A673 (cell line): ENCODE results near the gene CCNI. TPM values are rescaled to one million over a fixed set of nuclear protein-coding genes. Genes with fewer than 3 reads are reported as not detected.

Source experiments
- Bru-seq: library from RNA; stranded (reverse); fragments of 400-500 nt; gene quantifications from one replicate; lab custom pipeline; 2021; lab: Mats Ljungman, UMichigan
- BruChase-seq, 2 experiments: library from RNA; stranded (reverse); fragments of 400-500 nt; gene quantifications; one replicate each; lab custom pipeline; 2021; lab: Mats Ljungman, UMichigan
- BruUV-seq: library from RNA; stranded (reverse); fragments of 400-500 nt; replicated peaks from 2 replicates; lab custom pipeline; 2021; lab: Mats Ljungman, UMichigan
- CTCF ChIA-PET: fragments of 300-600 bp; sonication (Branson Sonifier 250); formaldehyde crosslinking; loops from one replicate; lab custom pipeline; 2022; ENCODE audit warnings: antibody characterized with exemption; lab: Charles Lee
- POLR2A ChIA-PET: fragments of 300-600 bp; sonication (Branson Sonifier 250); formaldehyde crosslinking; loops from one replicate; lab custom pipeline; 2022; ENCODE audit warnings: antibody characterized with exemption; ENCODE audit not compliant: low non-redundant PET; lab: Charles Lee
- DNase-seq: peaks from one replicate; pipeline ENCODE4 v3.0.0-alpha.2; 2015; ENCODE audit warnings: low spot score
- H3K27ac ChIP-seq: fragments of 200-600 bp; sonication (generic); 2 replicates; pipeline ENCODE4 v1.5.1; 2016; ENCODE audit warnings: mixed run types, low read depth, mild to moderate bottlenecking, mixed read lengths, antibody characterized with exemption, low read length; ENCODE audit not compliant: poor library complexity, severe bottlenecking
- H3K27me3 ChIP-seq: fragments of 200-600 bp; sonication (generic); replicated peaks from 2 replicates; pipeline ENCODE4 v1.6.1; 2017; ENCODE audit warnings: mixed run types, low read depth, mild to moderate bottlenecking, mixed read lengths, antibody characterized with exemption, low read length; ENCODE audit not compliant: insufficient read depth, poor library complexity
- H3K36me3 ChIP-seq: fragments of 200-600 bp; sonication (generic); 2 replicates; pipeline ENCODE4 v1.6.1; 2016; ENCODE audit warnings: mixed run types, mild to moderate bottlenecking, mixed read lengths, antibody characterized with exemption, low read length; ENCODE audit not compliant: insufficient read depth, poor library complexity, severe bottlenecking
- H3K4me1 ChIP-seq: fragments of 200-600 bp; sonication (generic); 2 replicates; pipeline ENCODE4 v1.6.1; 2017; ENCODE audit warnings: mixed run types, mild to moderate bottlenecking, mixed read lengths, antibody characterized with exemption, low read length; ENCODE audit not compliant: insufficient read depth, poor library complexity, severe bottlenecking
- H3K4me3 ChIP-seq: fragments of 200-600 bp; sonication (generic); 2 replicates; pipeline ENCODE4 v1.5.1; 2016; ENCODE audit warnings: low read depth, mixed run types, mild to moderate bottlenecking, mixed read lengths, low read length; ENCODE audit not compliant: poor library complexity, severe bottlenecking
- H3K9me3 ChIP-seq: fragments of 200-600 bp; sonication (generic); 2 replicates; pipeline ENCODE4 v1.6.1; 2016; ENCODE audit warnings: mixed run types, low read depth, mild to moderate bottlenecking, mixed read lengths, antibody characterized with exemption, low read length; ENCODE audit not compliant: poor library complexity, severe bottlenecking
- EZH2 ChIP-seq: fragments of 200-600 bp; sonication (generic); IDR thresholded peaks from 2 replicates; pipeline ENCODE4 v1.6.1; 2017; ENCODE audit warnings: borderline replicate concordance, low read depth, mild to moderate bottlenecking, mixed read lengths, antibody characterized with exemption, low read length; ENCODE audit not compliant: poor library complexity, severe bottlenecking
- intact Hi-C: fragments of 100-400 bp; cut with micrococcal nuclease; formaldehyde crosslinking; loops from one replicate; pipeline ENCODE4 v1.10.0; 2022; ENCODE audit not compliant: unreplicated experiment
- long read RNA-seq: library from polyadenylated mRNA; stranded (forward); transcript quantifications from one replicate; pipeline ENCODE4 v2.0.0, GENCODE V29; 2022
- total RNA-seq: library from RNA; stranded (reverse); gene quantifications from 2 replicates; pipeline ENCODE4 v1.2.3, GENCODE V29; 2021
- TF ChIP-seq, protein P1 (sequence below): fragments of 300-800, 200-600 bp; sonication (generic); conservative IDR thresholded peaks from 2 replicates; pipeline ENCODE4 v1.5.1; 2017; ENCODE audit warnings: low read depth, mild to moderate bottlenecking, antibody characterized with exemption, low read length, moderate library complexity, mixed read lengths

CCNI gene, protein sequence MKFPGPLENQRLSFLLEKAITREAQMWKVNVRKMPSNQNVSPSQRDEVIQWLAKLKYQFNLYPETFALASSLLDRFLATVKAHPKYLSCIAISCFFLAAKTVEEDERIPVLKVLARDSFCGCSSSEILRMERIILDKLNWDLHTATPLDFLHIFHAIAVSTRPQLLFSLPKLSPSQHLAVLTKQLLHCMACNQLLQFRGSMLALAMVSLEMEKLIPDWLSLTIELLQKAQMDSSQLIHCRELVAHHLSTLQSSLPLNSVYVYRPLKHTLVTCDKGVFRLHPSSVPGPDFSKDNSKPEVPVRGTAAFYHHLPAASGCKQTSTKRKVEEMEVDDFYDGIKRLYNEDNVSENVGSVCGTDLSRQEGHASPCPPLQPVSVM
- total RNA-seq (133 and 134 TPM in 2 replicates), Bru-seq, nascent RNA (percentile 88 among the genes with signal in this experiment), BruChase-seq, experiment 1, labeled RNA remaining after a 2-hour chase (percentile 87 among the genes with signal in this experiment), BruChase-seq, experiment 2, labeled RNA remaining after a 6-hour chase (percentile 92 among the genes with signal in this experiment)
- long read RNA-seq, transcript CCNI-201 (7 exons, 2,772 nt): major isoform, 73 of 94 reads
- long read RNA-seq, partial matches to known transcripts: 4 of 94 reads
- long read RNA-seq, other reads (novel, unspliced or antisense): 17 of 94 reads

DNA sequence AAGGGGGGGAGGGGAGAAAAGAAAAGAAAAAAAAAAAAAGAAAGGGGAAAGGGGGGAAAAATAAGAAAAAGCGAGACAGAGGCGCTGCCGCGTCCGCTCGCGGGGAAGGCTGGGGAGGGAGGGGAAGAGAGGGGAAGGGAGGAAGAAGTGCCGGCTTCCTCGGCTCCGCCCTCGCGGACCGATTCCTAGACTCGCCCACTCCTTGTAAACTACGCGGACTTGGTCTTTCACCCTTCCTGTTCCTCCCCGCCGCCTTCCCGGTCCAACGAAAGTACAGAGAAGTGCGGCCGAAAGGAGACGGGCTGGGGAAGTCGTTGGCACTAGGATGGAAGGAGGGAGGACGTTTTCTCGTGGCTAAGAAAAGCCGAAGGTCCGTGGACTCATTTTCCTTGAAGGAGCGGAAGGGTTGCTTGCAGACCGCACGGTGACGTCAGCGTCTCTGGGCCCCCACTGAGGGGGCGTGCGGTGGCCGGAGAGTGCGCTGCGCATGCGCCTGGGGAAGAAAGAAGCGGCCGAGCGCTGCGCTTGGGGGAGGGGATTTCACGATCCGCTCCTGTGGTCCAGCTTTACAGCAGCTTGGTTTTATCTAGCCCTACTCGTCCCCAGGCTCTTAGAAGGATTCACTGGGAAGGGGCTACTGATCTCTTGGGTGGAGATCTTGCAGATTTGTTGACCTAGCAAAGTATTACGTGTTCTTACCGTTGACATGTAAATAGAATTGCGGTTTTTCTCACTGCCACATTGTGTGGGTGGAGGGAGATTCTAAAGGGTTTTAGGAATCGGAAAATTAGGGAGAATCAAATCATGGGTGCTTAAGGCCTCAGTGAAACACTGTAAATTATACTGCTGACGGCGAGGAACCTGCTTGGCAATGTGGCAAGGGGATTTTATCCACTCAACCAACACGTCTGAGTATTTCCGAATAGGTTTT lies at the start of gene CCNI:
CCNI (minus strand) TSS at position 121 of the 931 bp plus-strand sequence. CDS start 9,627 bp downstream, outside the sequence.
- CTCF ChIA-PET: interaction anchor here (1.2 kb wide), 1 partner anchor 19 kb away, joined by 13 read pairs; no protein-coding TSS in a partner anchor
- peak; percentile 91 for DNase-seq
- Histone ChIP-seq H3K36me3 (no peaks in the 10 kb centered on the region), H3K9me3 (no peaks in the 10 kb centered on the region), H3K4me3 (peak within 1 kb of the TSS; percentile 86), H3K27ac (peak within 1 kb of the TSS; percentile 99), H3K4me1 (peaks cover 11% of the 10 kb centered on the region), H3K27me3 (no peaks in the 10 kb centered on the region)
- BruUV-seq: TSS peak; percentile 78
- intact Hi-C loops: loop anchor here (5.0 kb wide), 1 partner anchor 81 kb away; the partner anchor contains the start of gene CCNG2
- no peak for TF ChIP-seq EZH2
- TF ChIP-seq, protein P1, sequence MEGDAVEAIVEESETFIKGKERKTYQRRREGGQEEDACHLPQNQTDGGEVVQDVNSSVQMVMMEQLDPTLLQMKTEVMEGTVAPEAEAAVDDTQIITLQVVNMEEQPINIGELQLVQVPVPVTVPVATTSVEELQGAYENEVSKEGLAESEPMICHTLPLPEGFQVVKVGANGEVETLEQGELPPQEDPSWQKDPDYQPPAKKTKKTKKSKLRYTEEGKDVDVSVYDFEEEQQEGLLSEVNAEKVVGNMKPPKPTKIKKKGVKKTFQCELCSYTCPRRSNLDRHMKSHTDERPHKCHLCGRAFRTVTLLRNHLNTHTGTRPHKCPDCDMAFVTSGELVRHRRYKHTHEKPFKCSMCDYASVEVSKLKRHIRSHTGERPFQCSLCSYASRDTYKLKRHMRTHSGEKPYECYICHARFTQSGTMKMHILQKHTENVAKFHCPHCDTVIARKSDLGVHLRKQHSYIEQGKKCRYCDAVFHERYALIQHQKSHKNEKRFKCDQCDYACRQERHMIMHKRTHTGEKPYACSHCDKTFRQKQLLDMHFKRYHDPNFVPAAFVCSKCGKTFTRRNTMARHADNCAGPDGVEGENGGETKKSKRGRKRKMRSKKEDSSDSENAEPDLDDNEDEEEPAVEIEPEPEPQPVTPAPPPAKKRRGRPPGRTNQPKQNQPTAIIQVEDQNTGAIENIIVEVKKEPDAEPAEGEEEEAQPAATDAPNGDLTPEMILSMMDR: no peak
- POLR2A ChIA-PET: no interaction called here

DNA sequence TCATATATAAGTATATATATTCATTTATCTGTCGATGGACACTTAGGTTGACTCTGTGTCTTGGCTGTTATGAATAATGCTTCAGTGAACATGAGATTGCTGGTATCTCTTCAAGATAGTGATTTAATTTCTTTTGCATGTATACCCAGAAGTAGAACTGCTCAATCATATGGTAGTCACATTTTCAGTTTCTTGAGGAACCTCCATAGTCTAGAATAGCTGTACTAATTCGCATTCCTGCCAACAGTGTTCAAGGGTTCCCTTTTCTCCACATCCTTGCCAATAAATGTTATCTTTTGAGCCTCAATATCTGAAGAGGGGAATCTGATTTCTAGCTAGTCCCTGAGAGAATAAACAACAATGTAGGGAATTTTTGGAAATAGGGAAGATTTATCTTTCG lies 48.8 kb upstream of the CCNI start:
- CTCF ChIA-PET: no interaction called here
- no TSS peak for BruUV-seq
- Histone ChIP-seq H3K27me3 (no peaks in the 10 kb centered on the region), H3K9me3 (no peaks in the 10 kb centered on the region), H3K4me3 (no peak overlapping the region), H3K36me3 (no peaks in the 10 kb centered on the region), H3K27ac (no peak overlapping the region), H3K4me1 (no peaks in the 10 kb centered on the region)
- no peak for DNase-seq
- intact Hi-C loops: no loop called here
- POLR2A ChIA-PET: no interaction called here
- no peak for TF ChIP-seq EZH2
- TF ChIP-seq, protein P1: no peak

DNA sequence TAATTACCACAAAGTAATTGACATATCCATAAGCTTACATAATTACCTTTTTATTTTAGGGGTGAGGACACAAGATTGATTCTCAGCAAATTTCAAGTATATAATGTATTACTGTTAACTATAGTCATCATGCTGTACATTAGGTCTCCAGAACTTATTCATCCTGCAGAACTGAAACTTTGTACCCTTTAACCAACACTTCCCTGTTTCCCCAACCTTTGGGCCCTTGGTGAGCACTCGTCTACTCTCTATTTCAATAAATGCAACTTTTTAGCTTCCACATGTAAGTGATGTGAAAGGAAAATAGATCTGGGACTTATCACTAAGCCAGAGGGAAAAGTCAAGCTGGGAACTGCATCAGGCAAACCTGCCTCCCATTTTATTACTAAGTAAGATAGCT lies 47.6 kb upstream of the CCNI start:
- Histone ChIP-seq H3K27me3 (no peaks in the 10 kb centered on the region), H3K4me1 (no peaks in the 10 kb centered on the region), H3K9me3 (no peaks in the 10 kb centered on the region), H3K4me3 (no peak overlapping the region), H3K36me3 (no peaks in the 10 kb centered on the region), H3K27ac (no peak overlapping the region)
- intact Hi-C loops: no loop called here
- no peak for DNase-seq
- POLR2A ChIA-PET: no interaction called here
- BruUV-seq: no TSS peak
- CTCF ChIA-PET: no interaction called here
- TF ChIP-seq EZH2: no peak
- TF ChIP-seq, protein P1: no peak
